HG03565 (cell line): Measurements from ENCODE around the gene MEGF8.
"Not testable (repeated sequence)": the region's sequence is repeated elsewhere in the genome, so short reads cannot be mapped to it uniquely, and the experiment has no call there.

Experiments
- ATAC-seq: cut with Tn5 transposase; IDR thresholded peaks from one replicate; pipeline ENCODE4 v1.9.1; 2021; ENCODE audit warnings: mild to moderate bottlenecking, moderate library complexity; ENCODE audit not compliant: unreplicated experiment

Gene MEGF8

DNA sequence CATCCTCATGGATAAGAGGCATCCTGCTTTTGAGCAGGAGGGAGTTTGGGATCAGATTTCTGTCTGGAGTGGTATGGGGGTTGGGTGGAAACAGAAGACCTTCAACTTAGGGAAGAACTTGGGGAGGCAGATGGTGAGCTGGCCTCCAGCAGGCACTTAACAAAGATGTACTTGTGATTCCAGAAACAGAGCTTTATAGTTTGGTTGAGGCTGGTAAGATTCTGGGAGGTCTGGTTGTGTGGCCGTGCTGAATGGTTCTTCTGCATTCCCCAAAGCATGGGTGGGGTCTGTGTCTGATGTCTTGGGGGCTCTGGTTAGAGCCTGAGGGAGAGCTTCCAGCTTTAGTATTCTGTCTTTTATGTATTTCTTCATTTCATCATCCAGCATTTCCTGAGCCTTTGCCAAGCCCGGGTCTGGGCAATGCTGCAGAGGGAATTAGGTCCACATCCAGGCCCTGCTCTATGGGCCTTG is 4.8 kb downstream of the MEGF8 start:
- ATAC-seq = no peak

DNA sequence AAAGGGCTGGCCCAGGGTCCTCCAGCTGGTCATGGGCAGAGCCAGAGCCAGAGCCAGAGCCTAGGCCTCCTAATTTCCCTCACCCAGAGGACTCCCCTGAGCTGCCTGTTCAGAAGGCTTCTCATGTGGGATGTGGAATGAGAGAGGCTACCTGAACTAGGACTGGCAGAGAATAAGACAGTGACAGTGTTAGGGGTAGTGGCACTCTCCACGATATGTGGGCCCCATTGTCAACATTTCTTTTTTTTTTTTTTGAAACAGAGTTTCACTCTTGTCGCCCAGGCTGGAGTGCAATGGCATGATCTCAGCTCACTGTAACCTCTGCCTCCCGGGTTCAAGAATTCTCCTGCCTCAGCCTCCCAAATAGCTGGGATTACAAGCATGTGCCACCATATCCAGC is 5.9 kb downstream of the MEGF8 start:
- not testable (repeated sequence) for ATAC-seq

DNA sequence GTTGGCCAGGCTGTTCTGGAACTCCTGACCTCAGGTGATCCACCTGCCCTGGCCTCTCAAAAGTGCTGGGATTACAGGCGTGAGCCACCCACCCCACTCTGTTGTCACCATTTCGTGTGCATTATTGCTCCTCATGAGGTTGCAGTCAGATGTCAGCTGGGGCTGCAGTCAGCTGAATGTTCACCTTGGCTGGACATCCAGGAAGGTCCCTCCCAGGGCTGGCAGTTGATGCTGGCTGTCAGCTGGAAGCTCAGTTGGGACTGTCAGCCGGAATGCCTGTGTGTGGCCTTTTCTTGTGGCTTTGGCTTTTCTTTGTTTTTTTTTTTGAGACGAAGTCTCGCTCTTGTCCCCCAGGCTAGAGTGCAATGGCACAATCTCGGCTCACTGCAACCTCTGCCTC is 6.6 kb downstream of the MEGF8 start:
- no peak for ATAC-seq

DNA sequence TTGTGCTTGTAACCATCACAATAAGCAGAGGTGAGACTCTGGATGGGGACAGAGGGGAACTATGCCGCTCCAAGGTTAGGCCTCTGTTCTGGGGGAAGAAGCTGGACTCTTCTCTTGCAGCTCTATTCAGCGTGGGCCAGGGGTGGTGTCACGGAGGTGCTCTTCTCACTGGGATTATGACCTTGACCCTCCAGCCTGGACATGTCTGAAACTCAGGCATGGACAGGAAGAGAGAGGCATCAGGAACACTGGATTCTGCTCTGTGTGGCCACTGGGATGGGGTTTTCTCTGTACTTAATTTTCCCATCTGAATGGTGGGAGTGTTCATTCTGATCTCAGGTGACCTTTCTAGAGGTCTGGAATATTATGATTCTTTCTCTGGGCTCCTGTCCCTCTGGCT is 7.6 kb downstream of the MEGF8 start:
- ATAC-seq = no peak

DNA sequence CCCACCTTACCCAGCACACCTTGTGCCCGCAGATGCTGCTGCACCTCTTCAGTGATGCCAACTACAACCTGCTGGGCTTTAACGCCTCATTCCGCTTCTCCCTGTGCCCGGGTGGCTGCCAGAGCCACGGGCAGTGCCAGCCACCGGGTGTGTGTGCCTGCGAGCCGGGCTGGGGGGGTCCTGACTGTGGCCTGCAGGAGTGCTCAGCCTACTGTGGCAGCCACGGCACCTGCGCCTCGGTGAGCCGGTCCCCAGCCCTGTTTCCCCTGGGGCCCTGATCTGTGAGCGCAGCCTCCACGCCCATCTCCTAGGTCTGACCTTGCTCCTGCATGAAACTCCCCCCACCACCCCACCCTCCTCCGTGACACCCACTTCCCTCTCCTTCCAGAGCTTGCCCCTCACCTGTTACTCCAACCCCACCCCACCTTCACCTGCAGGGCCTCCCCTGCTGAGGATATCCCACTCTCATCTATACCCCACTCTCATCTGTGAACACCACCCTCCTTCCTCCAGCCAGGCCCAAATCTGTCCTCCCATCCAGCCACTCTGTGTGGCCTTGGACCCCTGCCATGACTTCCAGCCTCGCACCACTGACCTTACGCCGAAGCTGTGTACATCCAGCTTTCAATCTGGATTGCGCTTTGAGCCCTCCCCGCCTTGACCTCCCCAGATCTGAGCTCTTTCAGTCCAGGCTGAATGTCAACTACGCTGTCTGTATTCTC is 8.7 kb downstream of the MEGF8 start:
- no peak for ATAC-seq

DNA sequence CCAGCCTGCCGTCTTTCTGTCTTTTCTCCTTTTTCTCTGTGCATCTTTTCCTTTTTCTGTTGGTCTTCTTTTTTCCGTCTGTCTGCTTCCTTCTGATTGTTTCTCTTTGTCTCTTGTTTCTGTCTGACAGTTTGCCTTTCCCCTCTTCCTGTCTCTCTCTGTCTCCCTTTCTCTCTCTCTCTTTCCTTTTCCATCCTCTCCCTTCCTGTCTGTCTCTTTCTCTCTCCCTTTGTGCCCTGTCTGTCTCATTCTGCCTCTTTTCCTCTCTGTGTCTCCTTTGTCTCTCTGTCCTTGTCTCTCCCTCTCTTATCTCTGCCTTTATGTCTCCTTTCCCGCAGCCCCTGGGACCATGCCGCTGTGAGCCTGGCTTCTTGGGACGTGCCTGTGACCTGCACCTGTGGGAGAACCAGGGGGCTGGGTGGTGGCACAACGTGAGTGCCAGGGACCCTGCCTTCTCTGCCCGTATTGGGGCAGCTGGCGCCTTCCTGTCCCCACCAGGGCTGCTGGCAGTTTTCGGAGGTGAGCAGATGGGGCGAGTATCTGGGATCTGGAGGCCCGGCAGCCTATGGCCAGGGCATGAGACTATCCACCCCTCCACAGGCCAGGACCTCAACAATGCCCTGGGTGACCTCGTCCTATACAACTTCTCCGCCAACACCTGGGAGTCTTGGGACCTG is 9.4 kb downstream of the MEGF8 start:
- ATAC-seq = no peak

DNA sequence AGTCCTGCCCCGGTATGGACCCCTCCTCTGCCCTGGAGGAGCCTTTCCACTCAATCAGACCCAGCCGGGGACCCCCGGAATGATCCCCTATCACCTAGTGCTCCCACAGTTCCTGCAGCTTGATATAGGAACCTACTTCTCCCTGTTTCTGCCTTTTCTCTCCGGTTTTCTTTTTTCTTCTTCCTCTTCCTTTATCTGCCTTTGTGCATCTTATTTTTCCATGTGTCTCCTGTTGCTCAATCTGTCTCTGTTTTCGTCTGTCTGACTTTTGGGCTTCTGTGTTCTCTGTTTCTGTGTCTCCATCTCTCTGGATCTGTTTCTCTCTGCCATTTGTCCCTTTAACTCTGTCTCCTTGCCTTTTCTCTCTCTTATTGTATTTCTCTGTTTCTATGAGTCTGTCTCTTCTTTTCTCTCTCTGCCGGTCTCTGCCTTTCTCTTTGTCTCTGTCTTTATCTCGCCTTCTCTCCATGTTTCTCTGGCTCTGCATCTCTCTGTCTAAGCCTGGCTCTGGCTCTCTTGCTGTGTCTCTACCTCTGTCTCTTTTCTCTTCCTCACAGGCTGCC is 10.0 kb downstream of the MEGF8 start:
- ATAC-seq = no peak

DNA sequence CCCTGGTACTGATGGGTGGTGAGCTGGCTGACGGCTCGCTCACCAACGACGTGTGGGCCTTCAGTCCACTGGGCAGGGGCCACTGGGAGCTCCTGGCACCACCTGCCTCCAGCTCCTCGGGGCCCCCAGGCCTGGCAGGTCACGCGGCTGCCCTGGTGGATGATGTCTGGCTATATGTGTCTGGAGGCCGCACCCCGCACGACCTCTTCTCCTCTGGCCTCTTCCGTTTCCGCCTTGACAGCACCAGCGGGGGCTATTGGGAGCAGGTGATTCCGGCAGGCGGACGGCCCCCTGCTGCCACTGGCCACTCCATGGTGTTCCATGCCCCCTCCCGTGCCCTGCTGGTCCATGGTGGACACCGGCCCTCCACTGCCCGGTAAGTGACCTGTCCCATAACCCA is 10.5 kb downstream of the MEGF8 start:
- no peak for ATAC-seq

DNA sequence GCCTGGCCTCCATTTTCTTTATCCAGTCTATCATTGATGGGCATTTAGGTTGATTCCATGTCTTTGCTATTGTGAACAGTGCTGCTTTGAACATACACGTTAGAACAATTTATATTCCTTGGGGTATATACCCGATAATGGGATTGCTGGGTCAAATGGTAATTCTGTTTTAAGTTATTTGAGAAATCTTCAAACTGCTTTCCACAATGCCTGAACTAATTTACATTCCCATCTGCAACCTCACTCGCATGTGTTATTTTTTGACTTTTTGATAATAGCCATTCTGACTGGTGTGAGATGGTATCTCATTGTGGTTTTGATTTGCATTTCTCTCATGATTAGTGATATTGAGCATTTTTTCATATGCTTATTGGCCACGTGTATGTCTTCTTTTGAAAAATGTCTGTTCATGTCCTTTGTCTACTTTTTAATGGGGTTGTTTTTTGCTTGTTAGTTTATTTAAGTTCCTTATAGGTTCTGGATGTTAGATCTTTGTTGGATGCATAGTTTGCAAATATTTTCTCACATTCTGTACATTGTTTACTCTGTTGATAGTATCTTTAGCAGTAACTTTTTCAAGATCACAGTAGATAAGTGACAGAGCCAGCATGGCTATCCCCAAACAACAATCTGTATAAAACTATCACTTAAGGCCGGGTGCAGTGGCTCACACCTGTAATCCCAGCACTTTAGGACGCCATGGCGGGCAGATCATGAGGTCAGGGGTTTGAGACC is 13.9 kb downstream of the MEGF8 start:
- ATAC-seq = not testable (repeated sequence)

DNA sequence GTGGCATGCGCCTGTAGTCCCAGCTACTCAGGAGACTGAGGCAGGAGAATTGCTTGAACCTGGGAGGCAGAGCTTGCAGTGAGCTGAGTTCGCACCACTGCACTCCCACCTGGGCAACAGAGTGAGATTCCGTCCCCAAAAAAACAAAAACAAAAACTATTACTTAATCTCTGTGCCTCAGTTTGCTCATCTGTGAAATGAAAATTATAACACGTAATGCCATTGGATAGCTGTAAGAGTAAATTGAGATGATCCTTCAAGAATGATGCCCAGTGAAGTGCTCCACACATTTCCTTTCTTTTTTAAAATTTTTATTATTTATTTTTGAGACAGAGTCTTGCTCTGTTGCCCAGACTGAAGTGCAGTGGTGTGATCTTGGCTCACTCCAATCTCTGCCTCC is 14.5 kb downstream of the MEGF8 start:
- not testable (repeated sequence) for ATAC-seq

DNA sequence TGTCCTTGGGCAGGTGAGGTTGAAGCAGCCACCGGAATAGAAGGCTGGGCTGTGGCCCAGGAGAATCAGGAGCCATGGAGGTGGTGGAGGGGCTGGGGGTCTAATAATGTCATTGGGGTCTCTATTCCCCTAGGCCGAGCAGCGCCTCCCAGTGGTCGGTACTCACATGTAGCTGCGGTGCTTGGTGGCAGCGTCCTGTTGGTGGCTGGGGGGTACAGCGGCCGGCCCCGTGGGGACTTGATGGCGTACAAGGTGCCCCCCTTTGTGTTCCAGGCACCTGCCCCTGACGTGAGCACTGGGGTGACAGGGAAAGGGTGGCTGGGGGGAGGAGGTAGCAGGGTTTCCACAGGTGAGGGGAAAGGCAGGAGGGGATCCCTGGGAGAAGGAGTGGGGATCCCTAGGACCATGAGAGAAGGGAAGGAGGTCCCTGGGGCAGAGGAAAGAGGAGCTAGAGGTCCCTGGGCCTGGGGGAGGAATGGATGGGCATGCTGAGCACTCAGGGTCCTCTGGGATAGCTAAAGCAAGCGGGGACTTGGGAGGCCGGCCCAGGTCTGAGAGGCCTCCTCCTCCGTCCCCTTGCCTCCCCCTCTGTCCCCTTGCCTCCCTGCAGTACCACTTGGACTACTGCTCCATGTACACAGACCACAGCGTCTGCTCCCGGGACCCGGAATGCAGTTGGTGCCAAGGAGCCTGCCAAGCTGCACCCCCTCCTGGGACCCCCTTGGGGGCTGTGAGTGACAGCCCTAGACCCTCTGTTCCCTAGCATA is 18.1 kb downstream of the MEGF8 start:
- no peak for ATAC-seq

DNA sequence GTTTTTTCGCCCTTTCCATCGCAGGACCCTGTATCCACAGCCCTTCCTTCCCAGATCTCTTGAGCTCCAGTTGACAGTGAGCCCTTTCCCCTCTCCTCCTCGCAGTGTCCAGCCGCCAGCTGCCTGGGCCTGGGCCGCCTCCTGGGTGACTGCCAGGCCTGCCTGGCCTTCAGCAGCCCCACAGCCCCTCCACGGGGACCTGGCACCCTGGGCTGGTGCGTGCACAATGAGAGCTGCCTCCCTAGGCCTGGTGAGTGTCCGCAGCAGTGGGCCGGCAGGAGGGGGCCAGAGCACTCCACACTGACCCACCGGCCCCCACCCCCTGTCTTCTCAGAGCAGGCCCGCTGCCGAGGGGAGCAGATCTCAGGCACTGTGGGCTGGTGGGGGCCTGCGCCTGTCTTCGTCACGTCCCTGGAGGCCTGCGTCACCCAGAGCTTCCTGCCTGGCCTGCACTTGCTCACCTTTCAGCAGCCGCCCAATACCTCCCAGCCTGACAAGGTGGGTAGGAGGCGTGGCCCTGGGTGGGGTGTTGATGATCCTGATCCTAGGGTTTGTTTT is 19.0 kb downstream of the MEGF8 start:
- ATAC-seq = no peak

DNA sequence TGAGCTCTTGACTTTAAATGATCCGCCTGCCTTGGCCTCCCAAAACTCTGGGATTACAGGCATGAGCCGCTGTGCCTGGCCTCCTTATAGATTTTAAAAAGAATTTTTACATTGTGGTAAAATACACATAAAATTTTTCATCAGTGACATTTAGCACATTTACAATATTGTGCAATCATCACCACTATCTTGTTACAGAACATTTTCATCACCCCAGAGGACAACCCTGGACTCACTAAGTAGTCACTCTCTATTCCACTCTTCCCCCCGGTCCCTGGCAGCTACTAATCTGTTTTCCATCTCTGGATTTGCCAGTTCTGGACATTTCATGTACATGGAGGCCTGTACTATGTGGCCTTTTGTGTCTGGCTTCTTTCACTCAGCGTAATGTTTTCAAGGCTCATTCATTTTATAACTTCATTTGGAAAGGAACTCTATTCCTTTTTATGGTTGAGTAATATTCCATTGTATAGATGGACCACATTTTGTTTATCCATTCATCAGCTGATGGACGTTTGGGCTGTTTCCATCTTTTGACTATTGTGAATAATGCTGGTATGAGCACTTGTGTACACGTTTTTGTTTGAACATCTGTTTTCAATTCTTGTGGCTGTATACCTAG is 19.9 kb downstream of the MEGF8 start:
- no peak for ATAC-seq

DNA sequence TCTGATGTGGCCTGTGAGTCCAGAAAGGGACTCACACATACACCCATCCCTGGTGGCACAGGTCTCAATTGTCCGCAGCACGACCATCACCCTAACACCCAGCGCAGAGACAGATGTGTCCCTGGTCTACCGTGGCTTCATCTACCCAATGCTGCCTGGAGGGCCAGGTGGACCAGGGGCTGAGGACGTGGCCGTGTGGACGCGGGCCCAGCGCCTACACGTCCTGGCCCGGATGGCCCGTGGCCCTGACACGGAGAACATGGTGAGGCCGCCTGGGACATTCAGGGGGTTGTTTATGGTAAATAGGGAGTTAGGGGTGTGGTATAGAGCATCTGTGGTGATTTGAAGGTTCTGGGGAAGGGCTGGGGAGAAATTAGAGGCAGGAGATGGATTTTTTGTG is 22.8 kb downstream of the MEGF8 start:
- no peak for ATAC-seq

DNA sequence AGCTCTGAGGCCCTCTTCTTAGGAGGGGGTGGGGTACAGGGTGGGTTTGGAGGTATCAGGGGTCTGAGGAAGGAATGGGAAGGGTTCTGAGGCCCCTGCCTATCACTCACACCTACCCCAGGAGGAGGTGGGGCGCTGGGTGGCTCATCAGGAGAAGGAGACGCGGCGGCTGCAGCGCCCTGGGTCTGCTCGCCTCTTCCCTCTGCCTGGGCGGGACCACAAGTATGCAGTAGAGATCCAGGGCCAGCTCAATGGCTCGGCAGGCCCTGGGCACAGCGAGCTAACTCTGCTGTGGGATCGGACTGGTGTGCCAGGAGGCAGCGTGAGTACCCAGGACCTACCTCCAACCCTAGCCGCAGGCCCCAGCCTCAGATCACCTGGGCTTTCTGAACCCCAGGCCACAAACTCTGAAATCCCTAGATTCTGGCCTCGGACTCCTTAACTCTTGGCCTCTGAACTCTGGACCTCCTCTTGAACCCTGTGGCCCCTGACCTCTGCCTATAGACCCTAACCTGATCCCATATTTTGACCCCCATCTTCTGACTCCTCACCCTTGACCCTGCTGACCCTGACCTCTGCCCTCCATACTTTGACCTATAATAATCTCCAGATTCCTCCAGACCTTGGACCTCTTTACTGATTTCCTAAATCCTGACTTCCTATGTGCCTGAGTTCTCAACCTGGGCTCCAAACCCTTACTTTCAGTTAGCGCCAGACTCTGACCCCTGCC is 24.1 kb downstream of the MEGF8 start:
- ATAC-seq = no peak

DNA sequence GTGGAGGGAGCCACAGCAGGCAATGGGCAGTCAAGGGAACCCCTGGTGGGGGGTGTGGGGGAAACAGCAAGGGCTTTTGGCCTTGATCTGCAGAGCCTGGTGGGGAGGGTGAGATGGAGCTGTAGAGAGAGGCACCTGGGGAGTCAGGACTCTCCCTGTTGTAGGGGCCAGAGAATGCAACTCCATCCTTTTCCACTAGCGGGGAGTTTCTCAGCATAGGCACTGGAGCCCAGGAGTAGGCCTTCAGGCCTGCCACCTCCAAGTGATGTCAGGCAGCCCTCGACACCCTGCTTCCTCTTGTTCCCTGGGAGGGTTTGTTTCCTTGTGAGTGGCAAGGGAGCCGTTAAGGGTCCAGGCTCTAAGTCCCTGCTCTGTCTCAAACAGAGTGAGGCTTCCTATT is 25.0 kb downstream of the MEGF8 start:
- ATAC-seq = no peak

DNA sequence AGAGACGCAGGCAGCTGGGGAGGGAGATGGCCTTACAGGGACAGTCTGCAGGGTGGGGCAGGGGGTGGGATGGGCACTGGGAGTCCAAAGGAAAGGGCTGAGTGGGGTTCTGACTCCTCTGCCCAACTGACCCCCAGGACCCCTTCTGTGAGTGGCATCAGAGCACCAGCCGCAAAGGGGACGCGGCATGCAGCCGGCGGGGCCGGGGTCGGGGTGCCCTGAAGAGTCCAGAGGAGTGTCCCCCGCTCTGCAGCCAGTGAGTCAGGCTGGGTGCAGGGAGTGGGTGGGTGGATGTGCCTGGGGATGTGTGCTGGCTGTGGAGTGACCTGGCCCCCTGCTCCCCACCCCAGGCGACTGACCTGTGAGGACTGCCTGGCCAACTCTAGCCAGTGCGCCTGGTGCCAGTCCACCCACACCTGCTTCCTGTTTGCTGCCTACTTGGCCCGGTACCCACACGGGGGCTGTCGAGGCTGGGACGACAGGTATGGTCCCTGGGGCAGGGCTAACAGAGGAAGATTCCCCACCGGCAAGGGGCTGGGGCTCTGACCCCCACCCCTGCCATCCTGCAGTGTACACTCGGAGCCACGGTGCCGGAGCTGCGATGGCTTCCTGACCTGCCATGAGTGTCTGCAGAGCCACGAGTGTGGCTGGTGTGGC is 25.8 kb downstream of the MEGF8 start:
- no peak for ATAC-seq

DNA sequence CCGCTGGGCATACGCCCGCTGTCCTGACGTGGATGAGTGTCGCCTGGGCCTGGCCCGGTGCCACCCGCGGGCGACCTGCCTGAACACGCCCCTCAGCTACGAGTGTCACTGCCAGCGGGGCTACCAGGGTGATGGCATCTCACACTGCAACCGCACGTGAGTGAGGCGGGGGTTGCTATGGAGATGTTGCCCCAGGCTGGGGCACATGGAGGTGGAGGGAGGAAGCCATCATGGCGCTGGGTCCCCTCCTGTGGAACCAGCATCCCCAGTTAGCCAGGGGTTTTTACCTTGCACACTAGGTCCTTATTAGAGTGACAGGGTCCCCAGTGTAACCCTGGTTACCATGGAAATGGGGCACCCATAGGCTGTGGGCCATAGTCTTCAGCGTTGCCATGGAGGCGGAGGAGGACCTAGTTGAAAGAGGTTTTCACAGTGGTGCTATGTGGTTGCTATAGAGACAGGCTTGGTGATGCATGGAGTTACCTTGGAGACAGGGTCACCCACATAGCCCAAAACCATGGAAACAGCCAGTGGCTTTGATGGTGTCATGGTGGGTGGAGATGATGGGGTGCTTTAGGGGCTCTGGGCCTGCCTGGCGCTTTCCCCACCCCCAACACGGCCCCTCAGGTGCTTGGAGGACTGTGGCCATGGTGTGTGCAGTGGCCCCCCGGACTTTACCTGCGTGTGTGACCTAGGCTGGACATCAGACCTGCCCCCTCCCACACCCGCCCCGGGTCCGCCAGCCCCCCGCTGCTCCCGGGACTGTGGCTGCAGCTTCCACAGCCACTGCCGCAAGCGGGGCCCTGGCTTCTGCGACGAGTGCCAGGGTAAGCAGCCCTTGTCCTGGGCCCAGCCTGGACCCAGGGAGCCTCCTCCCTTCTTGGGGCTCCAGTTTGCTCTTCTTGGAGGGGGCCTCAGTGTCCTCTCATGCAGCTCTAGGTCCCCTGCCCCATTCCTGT is 27.1 kb downstream of the MEGF8 start:
- no peak for ATAC-seq
